Activated naive CD4-positive, alpha-beta T cell treated with anti-CD3 and anti-CD28 coated beads for 36 hours (primary cell): Measurements from ENCODE around the gene MAGEA2. TPM values are rescaled to one million over a fixed set of nuclear protein-coding genes. Genes with fewer than 3 reads are reported as not detected.
"Not testable (repeated sequence)": the region's sequence is repeated elsewhere in the genome, so short reads cannot be mapped to it uniquely, and the experiment has no call there.

ENCODE experiments used
- CTCF ChIA-PET: fragments of 350-600 bp; sonication (Branson Sonifier 250); formaldehyde crosslinking; loops from one replicate; lab custom pipeline; 2021; ENCODE audit warnings: antibody characterized with exemption; lab: Charles Lee
- DNase-seq: peaks from one replicate; pipeline ENCODE4 v3.0.0-alpha.2; 2020
- H3K27ac Mint-ChIP-seq: one replicate; pipeline ENCODE4 v1.8.0; 2021; ENCODE audit warnings: mild to moderate bottlenecking, mixed read lengths
- H3K27me3 Mint-ChIP-seq: one replicate; pipeline ENCODE4 v1.8.0; 2021; ENCODE audit warnings: low read depth, mixed read lengths
- H3K36me3 Mint-ChIP-seq: one replicate; pipeline ENCODE4 v1.8.0; 2021; ENCODE audit warnings: low read depth, mixed read lengths
- H3K4me1 Mint-ChIP-seq: one replicate; pipeline ENCODE4 v1.8.0; 2021; ENCODE audit warnings: low read depth, mixed read lengths
- H3K4me3 Mint-ChIP-seq: one replicate; pipeline ENCODE4 v1.8.0; 2021; ENCODE audit warnings: mild to moderate bottlenecking, moderate library complexity, mixed read lengths
- H3K9me3 Mint-ChIP-seq: one replicate; pipeline ENCODE4 v1.8.0; 2021; ENCODE audit warnings: mixed read lengths
- intact Hi-C: fragments of 100-400 bp; cut with micrococcal nuclease; formaldehyde crosslinking; loops from one replicate; pipeline ENCODE4 v1.15.1; 2023
- total RNA-seq, 2 experiments: library from RNA; stranded (reverse); gene quantifications; one replicate each; pipeline ENCODE4 v1.2.3, GENCODE V29; 2021

The MAGEA2 gene, protein sequence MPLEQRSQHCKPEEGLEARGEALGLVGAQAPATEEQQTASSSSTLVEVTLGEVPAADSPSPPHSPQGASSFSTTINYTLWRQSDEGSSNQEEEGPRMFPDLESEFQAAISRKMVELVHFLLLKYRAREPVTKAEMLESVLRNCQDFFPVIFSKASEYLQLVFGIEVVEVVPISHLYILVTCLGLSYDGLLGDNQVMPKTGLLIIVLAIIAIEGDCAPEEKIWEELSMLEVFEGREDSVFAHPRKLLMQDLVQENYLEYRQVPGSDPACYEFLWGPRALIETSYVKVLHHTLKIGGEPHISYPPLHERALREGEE
- not detected for total RNA-seq

DNA sequence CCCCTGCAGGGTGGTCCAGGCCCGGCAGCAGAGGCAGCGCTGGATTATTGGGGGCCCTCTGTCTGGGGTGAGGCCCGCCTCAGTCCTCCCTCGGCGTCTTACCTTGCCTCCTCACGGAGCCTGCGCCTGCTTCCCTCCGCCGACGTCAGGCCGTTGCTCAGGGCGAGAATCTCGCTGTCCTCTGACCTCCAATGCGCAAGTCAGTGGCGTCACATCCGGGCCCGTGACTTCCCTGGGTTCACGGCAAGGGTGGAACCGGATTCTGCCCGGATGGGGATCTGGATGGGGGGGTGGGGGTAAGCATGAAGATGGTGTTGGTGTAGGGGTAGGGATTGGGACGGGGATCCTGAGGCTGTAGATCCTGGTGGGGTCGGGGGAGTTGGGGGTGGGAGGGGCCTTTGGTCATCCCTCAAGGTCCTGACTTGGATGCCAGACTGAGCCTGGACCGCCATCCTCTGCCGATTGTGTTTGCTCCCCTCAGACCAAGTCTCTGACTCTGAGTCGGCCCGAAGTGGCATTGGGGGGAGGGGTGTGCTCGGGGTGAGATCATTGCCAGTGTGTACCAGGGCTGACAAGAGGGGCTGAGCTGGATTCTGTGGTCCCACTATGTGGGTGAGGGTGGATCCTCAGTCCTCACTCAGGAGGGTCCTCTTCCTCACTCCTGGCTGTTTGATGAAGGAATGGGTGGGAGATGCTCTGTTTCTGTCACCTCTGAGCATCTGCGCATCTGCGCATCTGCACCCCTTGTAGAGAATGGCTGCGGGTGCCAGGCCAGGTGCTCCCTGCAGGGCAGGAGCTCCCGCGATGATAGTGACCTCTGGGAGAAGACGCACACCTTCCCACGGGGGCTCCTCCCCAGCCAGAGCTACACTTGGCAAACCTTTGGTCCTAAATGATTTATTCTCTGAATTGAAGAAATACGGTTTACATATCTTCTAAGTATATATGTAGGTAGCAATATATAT, at the start of gene MAGEA2:
Gene MAGEA2, minus strand, starts transcription at position 157 of the 965 bp plus-strand sequence. CDS start 2,479 bp downstream, outside the sequence.
- intact Hi-C loops, CTCF ChIA-PET, H3K27me3 Mint-ChIP-seq, H3K9me3 Mint-ChIP-seq, H3K4me3 Mint-ChIP-seq, H3K36me3 Mint-ChIP-seq, H3K27ac Mint-ChIP-seq, H3K4me1 Mint-ChIP-seq, DNase-seq: not testable (repeated sequence)

DNA sequence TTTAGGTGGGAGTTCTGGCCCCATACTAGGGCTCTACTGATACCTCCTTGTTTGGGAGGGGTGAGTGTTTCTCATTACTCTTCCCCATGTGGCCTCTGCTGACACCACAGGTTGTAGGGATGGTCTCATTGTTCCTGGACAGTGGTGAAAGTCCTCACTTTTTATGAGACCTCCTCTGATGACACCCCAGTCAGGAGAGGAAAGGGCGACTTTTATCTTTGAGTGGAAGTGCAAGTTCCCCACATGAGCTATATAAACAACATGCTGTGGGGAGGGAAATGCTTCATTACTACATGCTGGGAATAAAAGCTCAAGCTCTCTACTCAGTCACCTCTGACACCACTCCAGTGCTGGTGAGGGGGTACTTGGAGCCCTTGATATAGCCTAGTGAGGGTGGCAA, 45.3 kb upstream of the MAGEA2 start:
- Mint-ChIP-seq H3K9me3 (no peaks in the 10 kb centered on the region), H3K36me3 (no peaks in the 10 kb centered on the region), H3K4me1 (no peaks in the 10 kb centered on the region), H3K27me3 (no peaks in the 10 kb centered on the region), H3K27ac (no peak overlapping the region), H3K4me3 (no peak overlapping the region)
- CTCF ChIA-PET: no interaction called here
- DNase-seq: no peak
- intact Hi-C loops: no loop called here

DNA sequence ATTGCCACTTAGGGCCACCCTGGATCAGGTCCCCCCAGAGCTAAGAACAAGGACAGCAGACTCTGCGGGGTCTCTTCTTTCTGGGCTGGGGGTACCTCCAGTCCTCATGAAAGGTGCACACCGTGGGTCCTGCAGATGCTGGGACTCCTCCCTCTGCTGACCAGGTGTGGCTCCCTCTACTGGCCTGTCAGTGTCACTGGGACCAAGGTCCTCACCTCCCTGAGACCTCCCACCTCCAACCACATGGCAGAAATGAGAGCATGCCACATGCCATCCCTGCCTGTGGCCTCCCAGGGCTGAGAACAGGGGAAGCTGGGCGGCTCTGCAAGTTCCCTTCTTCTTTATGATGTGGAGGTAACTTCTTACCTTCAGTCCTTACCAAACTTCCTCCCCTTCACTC, 33.4 kb upstream of the MAGEA2 start:
- H3K4me3 Mint-ChIP-seq, H3K27me3 Mint-ChIP-seq, H3K4me1 Mint-ChIP-seq, H3K9me3 Mint-ChIP-seq, H3K27ac Mint-ChIP-seq, CTCF ChIA-PET, H3K36me3 Mint-ChIP-seq, DNase-seq, intact Hi-C loops: not testable (repeated sequence)

DNA sequence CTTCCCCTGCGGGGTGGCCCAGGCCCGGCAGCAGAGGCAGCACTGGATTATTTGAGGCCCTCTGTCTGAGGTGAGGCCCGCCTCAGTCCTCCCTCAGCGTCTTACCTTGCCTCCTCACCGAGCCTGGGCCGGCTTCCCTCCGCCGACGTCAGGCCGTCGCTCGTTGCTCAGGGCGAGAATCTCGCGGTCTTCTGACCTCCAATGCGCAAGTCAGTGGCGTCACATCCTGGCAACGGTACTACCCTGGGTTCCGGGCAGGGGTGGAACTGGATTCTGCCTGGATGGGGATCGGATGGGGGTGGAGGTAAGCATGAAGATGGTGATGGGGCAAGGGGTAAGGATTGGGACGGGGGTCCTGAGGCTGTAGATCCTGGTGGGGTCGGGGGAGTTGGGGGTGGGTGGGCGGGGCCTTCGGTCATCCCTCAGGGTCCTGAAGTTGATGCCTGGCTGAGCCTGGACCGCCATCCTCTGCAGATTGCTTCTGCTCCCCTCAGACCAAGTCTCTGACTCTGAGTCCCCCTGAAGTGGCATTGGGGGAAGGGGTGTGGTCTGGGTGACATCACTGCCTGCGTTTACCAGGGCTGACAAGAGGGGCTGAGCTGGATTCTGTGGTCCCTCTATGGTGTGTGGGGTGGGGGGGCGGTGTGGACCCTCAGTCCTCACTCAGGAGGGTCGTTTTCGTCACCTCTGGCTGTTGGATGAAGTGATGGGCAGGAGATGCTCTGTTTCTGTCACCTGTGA, 16.1 kb upstream of the MAGEA2 start, which contains the start of gene MAGEA6:
Gene MAGEA6, minus strand, starts transcription at position 141 of the 741 bp plus-strand sequence. CDS start 2,039 bp downstream, outside the sequence.
- CTCF ChIA-PET, H3K27me3 Mint-ChIP-seq, H3K27ac Mint-ChIP-seq, H3K4me3 Mint-ChIP-seq, H3K36me3 Mint-ChIP-seq, intact Hi-C loops, DNase-seq, H3K4me1 Mint-ChIP-seq, H3K9me3 Mint-ChIP-seq: not testable (repeated sequence)

DNA sequence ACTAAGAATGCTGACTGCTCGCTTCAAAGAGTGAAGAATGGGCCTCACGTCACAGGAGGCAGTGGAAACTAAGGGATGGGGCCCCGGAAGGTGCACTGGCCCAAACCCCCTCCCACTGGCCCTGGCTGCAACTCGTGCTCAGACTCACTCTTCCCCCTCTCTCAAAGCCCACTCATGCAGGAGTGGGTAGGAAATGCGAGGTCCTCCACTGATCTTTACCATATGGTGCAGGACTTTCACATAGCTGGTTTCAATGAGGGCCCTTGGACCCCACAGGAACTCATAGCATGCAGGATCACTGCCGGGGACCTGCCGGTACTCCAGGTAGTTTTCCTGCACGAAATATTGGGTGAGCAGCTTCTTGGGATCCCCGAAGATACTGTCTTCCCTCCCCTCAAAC, 12.9 kb upstream of the MAGEA2 start:
- H3K4me3 Mint-ChIP-seq, H3K36me3 Mint-ChIP-seq, H3K27me3 Mint-ChIP-seq, H3K9me3 Mint-ChIP-seq, CTCF ChIA-PET, DNase-seq, intact Hi-C loops, H3K27ac Mint-ChIP-seq, H3K4me1 Mint-ChIP-seq: not testable (repeated sequence)

DNA sequence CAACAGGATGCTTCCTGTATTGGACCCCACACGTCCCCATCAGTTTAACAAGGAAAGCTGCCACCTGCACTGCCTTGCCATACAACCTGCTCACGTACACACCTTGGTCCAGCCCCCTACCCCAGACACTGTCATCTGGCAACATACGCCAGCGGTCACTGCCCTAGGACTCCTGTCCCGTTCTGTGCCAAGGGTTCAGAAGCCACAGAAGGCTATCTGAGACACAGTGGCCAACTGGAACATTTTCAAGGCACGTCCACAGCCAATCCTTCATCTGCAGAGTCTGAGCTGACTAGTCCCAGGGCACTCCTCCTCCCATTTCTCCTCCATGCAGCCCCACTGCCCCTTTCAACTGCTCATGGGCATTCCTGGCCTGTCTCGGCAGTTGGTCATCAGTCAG, 7.9 kb upstream of the MAGEA2 start:
- intact Hi-C loops, DNase-seq, H3K9me3 Mint-ChIP-seq, H3K4me1 Mint-ChIP-seq, H3K27me3 Mint-ChIP-seq, H3K27ac Mint-ChIP-seq, H3K4me3 Mint-ChIP-seq, H3K36me3 Mint-ChIP-seq, CTCF ChIA-PET: not testable (repeated sequence)

DNA sequence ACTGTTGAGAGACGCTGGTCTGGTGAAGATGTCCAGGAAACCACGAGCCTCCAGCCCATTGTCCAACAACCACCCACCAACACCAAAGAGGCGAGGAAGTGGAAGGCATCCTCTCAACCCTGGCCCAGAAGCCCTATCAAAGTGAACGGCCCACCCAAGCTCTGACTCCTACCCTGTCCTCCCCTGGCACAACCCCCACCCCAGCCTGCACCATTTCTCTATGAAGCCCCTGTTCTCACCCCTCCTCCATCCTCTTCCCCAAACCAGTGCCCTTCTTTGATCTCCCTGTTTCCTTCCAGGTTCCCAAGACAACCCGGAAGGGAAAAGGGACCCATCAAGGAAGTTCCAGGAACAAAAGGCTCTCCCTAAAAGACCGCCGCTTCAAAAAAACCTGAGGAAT, 5.9 kb upstream of the MAGEA2 start:
- H3K4me1 Mint-ChIP-seq, CTCF ChIA-PET: not testable (repeated sequence)

DNA sequence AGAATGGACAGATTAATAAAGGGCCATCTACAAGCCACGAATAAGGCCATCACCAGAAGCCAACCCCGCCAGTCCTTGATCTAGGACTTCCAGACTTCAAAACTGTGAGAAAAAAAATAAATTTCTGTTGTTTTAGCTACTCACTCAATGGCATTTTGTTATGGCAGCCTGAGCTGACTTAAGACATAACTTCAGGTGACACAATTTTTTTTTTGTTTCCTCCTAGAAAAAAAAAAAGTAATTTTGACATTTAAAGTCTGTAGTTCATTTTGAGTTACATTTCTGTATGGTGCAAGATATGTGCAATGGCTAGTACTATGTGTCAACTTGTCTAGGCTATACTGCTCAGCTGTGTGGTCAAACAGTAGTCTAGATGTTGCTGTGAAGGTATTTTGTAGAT, 5.3 kb upstream of the MAGEA2 start, which contains the start of gene CSAG3:
Gene CSAG3, plus strand, starts transcription at position 301 of the 400 bp plus-strand sequence.
- H3K9me3 Mint-ChIP-seq, H3K36me3 Mint-ChIP-seq, intact Hi-C loops, H3K27ac Mint-ChIP-seq, DNase-seq, H3K4me3 Mint-ChIP-seq, H3K27me3 Mint-ChIP-seq, CTCF ChIA-PET, H3K4me1 Mint-ChIP-seq: not testable (repeated sequence)

More for the DNA sequence above, 5.9 kb upstream of the MAGEA2 start:
- intact Hi-C loops, H3K9me3 Mint-ChIP-seq, DNase-seq, H3K27ac Mint-ChIP-seq, H3K36me3 Mint-ChIP-seq, H3K27me3 Mint-ChIP-seq, H3K4me3 Mint-ChIP-seq: not testable (repeated sequence)

DNA sequence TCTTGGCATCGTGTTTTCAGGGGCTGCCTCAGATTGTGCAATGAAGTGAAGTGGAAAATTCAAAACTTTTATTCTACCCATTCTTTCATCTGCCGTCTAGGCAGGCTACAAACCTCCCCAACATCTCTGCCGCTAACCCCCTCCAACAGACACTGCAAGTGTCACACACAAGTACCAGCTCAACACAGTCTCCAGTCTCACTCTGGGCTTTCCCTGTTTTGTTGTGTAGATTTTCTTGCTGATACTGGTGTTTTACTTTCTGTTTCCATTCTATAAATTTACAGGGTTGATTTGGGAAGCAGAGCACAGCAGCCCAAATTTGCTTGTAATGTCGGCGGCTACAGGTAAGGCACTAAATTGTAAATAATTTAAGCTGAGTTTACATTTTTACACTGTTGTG, 1.2 kb upstream of the MAGEA2 start:
- intact Hi-C loops, DNase-seq, H3K36me3 Mint-ChIP-seq, H3K4me1 Mint-ChIP-seq, H3K9me3 Mint-ChIP-seq, CTCF ChIA-PET, H3K4me3 Mint-ChIP-seq, H3K27me3 Mint-ChIP-seq, H3K27ac Mint-ChIP-seq: not testable (repeated sequence)

DNA sequence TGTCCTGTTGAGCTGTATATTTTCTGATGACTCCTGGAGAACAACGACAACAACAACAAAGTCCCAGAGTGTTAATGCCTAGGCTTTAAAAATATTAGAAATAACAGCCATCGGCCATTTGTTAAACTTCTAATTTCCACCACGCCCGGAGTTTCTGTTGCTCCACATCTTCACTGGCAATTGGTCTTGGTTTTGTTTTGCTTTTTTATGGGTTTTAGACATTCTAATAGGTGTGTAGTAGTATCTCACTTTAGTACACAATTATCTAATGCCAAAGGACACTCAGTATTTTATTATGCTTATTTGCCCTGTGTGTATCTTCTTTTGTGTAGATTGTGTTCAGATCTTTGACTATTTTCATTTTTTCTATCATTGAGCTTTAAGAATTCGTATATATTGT, 15.1 kb downstream of the MAGEA2 start:
- no peaks in the 10 kb centered on the region for H3K27me3 Mint-ChIP-seq
- no peaks in the 10 kb centered on the region for H3K4me1 Mint-ChIP-seq
- H3K27ac Mint-ChIP-seq: no peak overlapping the region
- CTCF ChIA-PET: no interaction called here
- H3K9me3 Mint-ChIP-seq: no peaks in the 10 kb centered on the region
- DNase-seq: no peak
- no peaks in the 10 kb centered on the region for H3K36me3 Mint-ChIP-seq
- intact Hi-C loops: no loop called here
- H3K4me3 Mint-ChIP-seq: no peak overlapping the region

DNA sequence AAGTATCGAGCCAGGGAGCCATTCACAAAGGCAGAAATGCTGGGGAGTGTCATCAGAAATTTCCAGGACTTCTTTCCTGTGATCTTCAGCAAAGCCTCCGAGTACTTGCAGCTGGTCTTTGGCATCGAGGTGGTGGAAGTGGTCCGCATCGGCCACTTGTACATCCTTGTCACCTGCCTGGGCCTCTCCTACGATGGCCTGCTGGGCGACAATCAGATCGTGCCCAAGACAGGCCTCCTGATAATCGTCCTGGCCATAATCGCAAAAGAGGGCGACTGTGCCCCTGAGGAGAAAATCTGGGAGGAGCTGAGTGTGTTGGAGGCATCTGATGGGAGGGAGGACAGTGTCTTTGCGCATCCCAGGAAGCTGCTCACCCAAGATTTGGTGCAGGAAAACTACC, 17.1 kb downstream of the MAGEA2 start:
- H3K4me1 Mint-ChIP-seq, H3K4me3 Mint-ChIP-seq, CTCF ChIA-PET, H3K27ac Mint-ChIP-seq, H3K36me3 Mint-ChIP-seq, DNase-seq, H3K27me3 Mint-ChIP-seq, H3K9me3 Mint-ChIP-seq, intact Hi-C loops: not testable (repeated sequence)

DNA sequence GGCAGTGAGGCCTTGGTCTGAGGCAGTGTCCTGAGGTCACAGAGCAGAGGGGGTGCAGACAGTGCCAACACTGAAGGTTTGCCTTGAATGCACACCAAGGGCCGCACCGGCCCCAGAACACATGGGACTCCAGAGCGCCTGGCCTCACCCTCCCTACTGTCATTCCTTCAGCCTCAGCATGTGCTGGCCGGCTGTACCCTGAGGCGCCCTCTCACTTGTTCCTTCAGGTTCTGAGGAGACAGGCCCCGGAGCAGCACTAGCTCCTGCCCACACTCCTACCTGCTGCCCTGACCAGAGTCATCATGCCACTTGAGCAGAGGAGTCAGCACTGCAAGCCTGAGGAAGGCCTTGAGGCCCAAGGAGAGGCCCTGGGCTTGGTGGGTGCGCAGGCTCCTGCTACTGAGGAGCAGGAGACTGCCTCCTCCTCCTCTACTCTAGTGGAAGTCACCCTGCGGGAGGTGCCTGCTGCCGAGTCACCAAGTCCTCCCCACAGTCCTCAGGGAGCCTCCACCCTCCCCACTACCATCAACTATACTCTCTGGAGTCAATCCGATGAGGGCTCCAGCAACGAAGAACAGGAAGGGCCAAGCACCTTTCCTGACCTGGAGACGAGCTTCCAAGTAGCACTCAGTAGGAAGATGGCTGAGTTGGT, 17.7 kb downstream of the MAGEA2 start:
- CTCF ChIA-PET: no interaction called here
- no peaks in the 10 kb centered on the region for H3K36me3 Mint-ChIP-seq
- no peaks in the 10 kb centered on the region for H3K27me3 Mint-ChIP-seq
- H3K4me1 Mint-ChIP-seq: no peaks in the 10 kb centered on the region
- intact Hi-C loops: no loop called here
- no peak overlapping the region for H3K27ac Mint-ChIP-seq
- no peaks in the 10 kb centered on the region for H3K9me3 Mint-ChIP-seq
- no peak for DNase-seq
- no peak overlapping the region for H3K4me3 Mint-ChIP-seq
